Measurements from ENCODE around the gene GRB10.
"Not testable (repeated sequence)": the region's sequence is repeated elsewhere in the genome, so short reads cannot be mapped to it uniquely, and the experiment has no call there.

The GRB10 gene

GRCh38 chr7:50578105-50578504 lies 204.6 kb downstream of the GRB10 start:
- H3K27ac ChIP-seq (ENCODE audit: low read length, poor library complexity, severe bottlenecking); H4K91ac ChIP-seq (ENCODE audit: low read length); H3K4ac ChIP-seq (ENCODE audit: low read depth in 1 of 2, low read length in 2 of 2); H2BK5ac ChIP-seq (ENCODE audit: low read depth, low read length, poor library complexity, severe bottlenecking); DNase-seq; H3K4me1 ChIP-seq (ENCODE audit: control insufficient read depth, insufficient read depth, low read depth, low read length); H3K4me2 ChIP-seq (ENCODE audit: low read length, poor library complexity, severe bottlenecking); H2AFZ ChIP-seq (ENCODE audit: low read depth, low read length); H2BK15ac ChIP-seq (ENCODE audit: low read depth, poor library complexity, severe bottlenecking); H3K18ac ChIP-seq (ENCODE audit: low read depth in 1 of 2, low read length in 2 of 2); H2AK5ac ChIP-seq (ENCODE audit: low read length, severe bottlenecking); H3K36me3 ChIP-seq (ENCODE audit: control insufficient read depth in 1 of 2, insufficient read depth in 2 of 2, low read depth in 1 of 2, low read length in 2 of 2); H3K9ac ChIP-seq (ENCODE audit: low read length); H2BK120ac ChIP-seq (ENCODE audit: low read depth, low read length); H3K27me3 ChIP-seq (ENCODE audit: control insufficient read depth in 1 of 2, insufficient read depth in 1 of 2, low read length in 2 of 2); H2BK12ac ChIP-seq (ENCODE audit: low read length in 2 of 2); H3K23ac ChIP-seq (ENCODE audit: low read length in 2 of 2); H3K4me3 ChIP-seq (ENCODE audit: insufficient read depth in 1 of 2, low read depth in 1 of 2, low read length in 2 of 2); H4K8ac ChIP-seq (ENCODE audit: low read length); H3K14ac ChIP-seq (ENCODE audit: low read length in 2 of 2); H3K79me1 ChIP-seq (replicated peaks; ENCODE audit: low read length, poor library complexity, severe bottlenecking); H3K9me3 ChIP-seq (ENCODE audit: control insufficient read depth, low read length): not testable (repeated sequence)
- 92% methylated on average over 2 of the region's 4 CpGs for WGBS

- Histone ChIP-seq H3K18ac (ENCODE audit: low read depth in 1 of 2, low read length in 2 of 2) (no peak overlapping the region), H3K36me3 (ENCODE audit: control insufficient read depth in 1 of 2, insufficient read depth in 2 of 2, low read depth in 1 of 2, low read length in 2 of 2) (no peaks in the 10 kb centered on the region), H2AK5ac (ENCODE audit: low read length, severe bottlenecking) (no peak overlapping the region), H3K79me1 (replicated peaks; ENCODE audit: low read length, poor library complexity, severe bottlenecking) (no peaks in the 10 kb centered on the region), H3K27me3 (ENCODE audit: control insufficient read depth in 1 of 2, insufficient read depth in 1 of 2, low read length in 2 of 2) (no peaks in the 10 kb centered on the region), H3K4me1 (ENCODE audit: control insufficient read depth, insufficient read depth, low read depth, low read length) (no peaks in the 10 kb centered on the region), H2BK12ac (ENCODE audit: low read length in 2 of 2) (no peak overlapping the region), H3K9me3 (ENCODE audit: control insufficient read depth, low read length) (no peaks in the 10 kb centered on the region), H2BK15ac (ENCODE audit: low read depth, poor library complexity, severe bottlenecking) (no peak overlapping the region), H2BK5ac (ENCODE audit: low read depth, low read length, poor library complexity, severe bottlenecking) (no peak overlapping the region), H3K9ac (ENCODE audit: low read length) (no peak overlapping the region), H4K91ac (ENCODE audit: low read length) (no peak overlapping the region), H3K14ac (ENCODE audit: low read length in 2 of 2) (no peak overlapping the region), H3K4ac (ENCODE audit: low read depth in 1 of 2, low read length in 2 of 2) (no peak overlapping the region), H3K4me2 (ENCODE audit: low read length, poor library complexity, severe bottlenecking) (no peak overlapping the region), H3K4me3 (ENCODE audit: insufficient read depth in 1 of 2, low read depth in 1 of 2, low read length in 2 of 2) (no peak overlapping the region), H2BK120ac (ENCODE audit: low read depth, low read length) (no peak overlapping the region), H2AFZ (ENCODE audit: low read depth, low read length) (no peak overlapping the region), H4K8ac (ENCODE audit: low read length) (no peak overlapping the region), H3K27ac (ENCODE audit: low read length, poor library complexity, severe bottlenecking) (no peak overlapping the region), H3K23ac (ENCODE audit: low read length in 2 of 2) (no peak overlapping the region)
- no peak for DNase-seq
- 86% methylated on average over 10 of the region's 10 CpGs for WGBS
Measured at GRCh38 chr7:50577569-50577968, 205.1 kb downstream of the GRB10 start.

GRCh38 chr7:50576388-50576787 lies 206.3 kb downstream of the GRB10 start:
- H2AFZ ChIP-seq (ENCODE audit: low read depth, low read length); H2BK5ac ChIP-seq (ENCODE audit: low read depth, low read length, poor library complexity, severe bottlenecking); H2AK5ac ChIP-seq (ENCODE audit: low read length, severe bottlenecking); H2BK12ac ChIP-seq (ENCODE audit: low read length in 2 of 2); H3K36me3 ChIP-seq (ENCODE audit: control insufficient read depth in 1 of 2, insufficient read depth in 2 of 2, low read depth in 1 of 2, low read length in 2 of 2); H3K9me3 ChIP-seq (ENCODE audit: control insufficient read depth, low read length); DNase-seq; H3K27me3 ChIP-seq (ENCODE audit: control insufficient read depth in 1 of 2, insufficient read depth in 1 of 2, low read length in 2 of 2); H3K18ac ChIP-seq (ENCODE audit: low read depth in 1 of 2, low read length in 2 of 2); H4K8ac ChIP-seq (ENCODE audit: low read length); H3K27ac ChIP-seq (ENCODE audit: low read length, poor library complexity, severe bottlenecking); H2BK120ac ChIP-seq (ENCODE audit: low read depth, low read length); H3K4ac ChIP-seq (ENCODE audit: low read depth in 1 of 2, low read length in 2 of 2); H3K79me1 ChIP-seq (replicated peaks; ENCODE audit: low read length, poor library complexity, severe bottlenecking); H4K91ac ChIP-seq (ENCODE audit: low read length); H3K9ac ChIP-seq (ENCODE audit: low read length); H3K4me3 ChIP-seq (ENCODE audit: insufficient read depth in 1 of 2, low read depth in 1 of 2, low read length in 2 of 2); H2BK15ac ChIP-seq (ENCODE audit: low read depth, poor library complexity, severe bottlenecking); H3K4me2 ChIP-seq (ENCODE audit: low read length, poor library complexity, severe bottlenecking); H3K23ac ChIP-seq (ENCODE audit: low read length in 2 of 2); H3K4me1 ChIP-seq (ENCODE audit: control insufficient read depth, insufficient read depth, low read depth, low read length); H3K14ac ChIP-seq (ENCODE audit: low read length in 2 of 2): not testable (repeated sequence)
- 72% methylated on average over 6 of the region's 6 CpGs for WGBS

GRCh38 chr7:50567715-50568261 lies 214.9 kb downstream of the GRB10 start:
- no peak overlapping the region for H3K23ac ChIP-seq (ENCODE audit: low read length in 2 of 2)
- no peak overlapping the region for H2BK15ac ChIP-seq (ENCODE audit: low read depth, poor library complexity, severe bottlenecking)
- no peak overlapping the region for H3K4me3 ChIP-seq (ENCODE audit: insufficient read depth in 1 of 2, low read depth in 1 of 2, low read length in 2 of 2)
- 83% methylated on average over 5 of the region's 6 CpGs for WGBS
- H3K27ac ChIP-seq (ENCODE audit: low read length, poor library complexity, severe bottlenecking) = no peak overlapping the region
- H2AK5ac ChIP-seq (ENCODE audit: low read length, severe bottlenecking) = no peak overlapping the region
- peaks cover 26 to 31% of the 10 kb centered on the region in 2 experiments for H3K27me3 ChIP-seq (ENCODE audit: control insufficient read depth in 1 of 2, insufficient read depth in 1 of 2, low read length in 2 of 2)
- no peaks in the 10 kb centered on the region for H3K36me3 ChIP-seq (ENCODE audit: control insufficient read depth in 1 of 2, insufficient read depth in 2 of 2, low read depth in 1 of 2, low read length in 2 of 2)
- no peak overlapping the region for H3K4me2 ChIP-seq (ENCODE audit: low read length, poor library complexity, severe bottlenecking)
- H3K14ac ChIP-seq (ENCODE audit: low read length in 2 of 2) = no peak overlapping the region
- peaks cover 1% of the 10 kb centered on the region for H3K4me1 ChIP-seq (ENCODE audit: control insufficient read depth, insufficient read depth, low read depth, low read length)
- no peaks in the 10 kb centered on the region for H3K9me3 ChIP-seq (ENCODE audit: control insufficient read depth, low read length)
- H4K8ac ChIP-seq (ENCODE audit: low read length) = no peak overlapping the region
- no peak overlapping the region for H2BK5ac ChIP-seq (ENCODE audit: low read depth, low read length, poor library complexity, severe bottlenecking)
- H2BK120ac ChIP-seq (ENCODE audit: low read depth, low read length) = no peak overlapping the region
- no peak overlapping the region for H3K4ac ChIP-seq (ENCODE audit: low read depth in 1 of 2, low read length in 2 of 2)
- no peak overlapping the region for H2AFZ ChIP-seq (ENCODE audit: low read depth, low read length)
- DNase-seq = no peak
- no peak overlapping the region for H3K18ac ChIP-seq (ENCODE audit: low read depth in 1 of 2, low read length in 2 of 2)
- H4K91ac ChIP-seq (ENCODE audit: low read length) = no peak overlapping the region
- H2BK12ac ChIP-seq (ENCODE audit: low read length in 2 of 2) = no peak overlapping the region
- H3K79me1 ChIP-seq (replicated peaks; ENCODE audit: low read length, poor library complexity, severe bottlenecking) = no peaks in the 10 kb centered on the region
- H3K9ac ChIP-seq (ENCODE audit: low read length) = no peak overlapping the region

All from mesenchymal stem cell (in vitro differentiated cells and primary cell).